Gastrocnemius medialis (tissue), 4 donors: ENCODE results near the gene KLHL29. TPM values are rescaled to one million over a fixed set of nuclear protein-coding genes. Genes with fewer than 3 reads are reported as not detected.

Source experiments
- ATAC-seq, 2 donors: fragments of 150-250 bp; one replicate each; pipeline ENCODE4 v1.9.1; 2016
- DNase-seq, 2 donors: peaks; one replicate each; pipeline ENCODE4 v3.0.0-alpha.2; 2019
- H3K27ac ChIP-seq, 4 donors: fragments of 200-600 bp; sonication (generic); 1 replicate in 1 of 4; 2 replicates in 3 of 4; pipeline ENCODE4 v1.5.1; 2016 to 2018; ENCODE audit warnings: mild to moderate bottlenecking in 2 of 4, moderate library complexity in 1 of 4
- H3K27me3 ChIP-seq, 3 donors: fragments of 200-600 bp; sonication (generic) in 2 of 3; 1 replicate in 1 of 3; 2 replicates in 2 of 3; pipeline versions ENCODE4 v1.5.1 to v1.6.0; 2016 to 2019; ENCODE audit warnings: mild to moderate bottlenecking in 1 of 3, moderate library complexity in 1 of 3
- H3K36me3 ChIP-seq, 2 donors: fragments of 200-600 bp; sonication (generic) in 1 of 2; one replicate each; pipeline ENCODE4 v1.5.1; 2017 to 2018
- H3K4me1 ChIP-seq, 2 donors: fragments of 200-600 bp; sonication (generic) in 1 of 2; one replicate each; pipeline ENCODE4 v1.5.1; 2016 to 2017; ENCODE audit warnings: mild to moderate bottlenecking in 2 of 2
- H3K4me3 ChIP-seq, 4 donors: fragments of 200-600 bp; sonication (generic) in 3 of 4; 1 replicate in 1 of 4; 2 replicates in 3 of 4; pipeline ENCODE4 v1.5.1; 2016 to 2019; ENCODE audit warnings: mild to moderate bottlenecking in 2 of 4
- H3K9me3 ChIP-seq, 3 donors: fragments of 200-600 bp; sonication (generic) in 2 of 3; 1 replicate in 1 of 3; 2 replicates in 2 of 3; pipeline ENCODE4 v1.5.1; 2016 to 2019
- POLR2A ChIP-seq, 2 donors: fragments of 450-650 bp; IDR thresholded peaks; one replicate each; pipeline ENCODE4 v1.6.1; 2017; ENCODE audit warnings: antibody characterized with exemption in 2 of 2, mild to moderate bottlenecking in 2 of 2, moderate library complexity in 2 of 2
- in situ Hi-C, 4 donors: fragments of 200-750 bp; cut with MboI; loops; one replicate each; pipeline versions ENCODE4 v1.15.0 to v1.8.0; 2017; ENCODE audit warnings: low sequenced_read_pairs in 4 of 4
- intact Hi-C: fragments of 100-400 bp; cut with DNase I; formaldehyde crosslinking; loops from one replicate; pipeline ENCODE4 v1.15.1; 2023; ENCODE audit warnings: low total_unique reads
- total RNA-seq, 4 donors: library from RNA; depleted of rRNA; stranded (reverse); fragments of >200 nt; gene quantifications; one replicate each; pipeline versions ENCODE4 v1.1.0 to v1.2.3, GENCODE V29; 2016
- TF ChIP-seq, protein P1 (sequence below), 5 experiments: fragments of 450-650 bp in 3 of 5; fragments of 200-600 bp in 2 of 5; sonication (generic) in 2 of 5; IDR thresholded peaks in 4 of 5; conservative IDR thresholded peaks in 1 of 5; 1 replicate in 4 of 5; 2 replicates in 1 of 5; pipeline ENCODE4 v1.5.1; 2016 to 2019; ENCODE audit warnings: antibody characterized with exemption in 5 of 5, mild to moderate bottlenecking in 3 of 5, moderate library complexity in 3 of 5

Gene KLHL29
- total RNA-seq, 4 donors from 2014 or later = 4.3 to 24.9 (median 8.7) TPM

DNA sequence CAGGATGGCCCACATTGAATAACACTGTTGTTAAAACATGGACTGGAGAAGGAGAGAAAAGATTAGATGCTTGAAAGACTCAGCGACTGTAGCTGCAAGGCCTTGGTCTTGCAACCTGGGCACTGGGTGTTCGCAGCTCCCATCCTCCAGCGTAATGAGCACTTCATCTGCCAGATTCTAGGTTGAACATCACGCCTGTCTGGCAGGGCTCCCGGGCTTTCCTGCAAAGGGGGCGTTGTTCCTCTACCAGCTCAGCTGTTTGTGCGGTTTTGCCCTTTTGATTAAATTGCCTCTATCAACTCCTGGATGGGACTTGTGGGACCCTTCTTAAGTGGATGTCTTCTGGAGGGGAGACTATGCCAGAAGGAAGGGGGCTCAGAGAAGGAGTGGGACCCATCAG, 215.4 kb downstream of the KLHL29 start:
- DNase-seq (no peak), ATAC-seq (no peak)
- no peaks in the 10 kb centered on the region for H3K27me3 ChIP-seq
- intact Hi-C loops = no loop called here
- H3K27ac ChIP-seq = peak overlapping the region; percentile 84 to 96 (median 88)
- H3K4me3 ChIP-seq = no peak overlapping the region
- in situ Hi-C loops = no loop called here
- TF ChIP-seq, protein P1, sequence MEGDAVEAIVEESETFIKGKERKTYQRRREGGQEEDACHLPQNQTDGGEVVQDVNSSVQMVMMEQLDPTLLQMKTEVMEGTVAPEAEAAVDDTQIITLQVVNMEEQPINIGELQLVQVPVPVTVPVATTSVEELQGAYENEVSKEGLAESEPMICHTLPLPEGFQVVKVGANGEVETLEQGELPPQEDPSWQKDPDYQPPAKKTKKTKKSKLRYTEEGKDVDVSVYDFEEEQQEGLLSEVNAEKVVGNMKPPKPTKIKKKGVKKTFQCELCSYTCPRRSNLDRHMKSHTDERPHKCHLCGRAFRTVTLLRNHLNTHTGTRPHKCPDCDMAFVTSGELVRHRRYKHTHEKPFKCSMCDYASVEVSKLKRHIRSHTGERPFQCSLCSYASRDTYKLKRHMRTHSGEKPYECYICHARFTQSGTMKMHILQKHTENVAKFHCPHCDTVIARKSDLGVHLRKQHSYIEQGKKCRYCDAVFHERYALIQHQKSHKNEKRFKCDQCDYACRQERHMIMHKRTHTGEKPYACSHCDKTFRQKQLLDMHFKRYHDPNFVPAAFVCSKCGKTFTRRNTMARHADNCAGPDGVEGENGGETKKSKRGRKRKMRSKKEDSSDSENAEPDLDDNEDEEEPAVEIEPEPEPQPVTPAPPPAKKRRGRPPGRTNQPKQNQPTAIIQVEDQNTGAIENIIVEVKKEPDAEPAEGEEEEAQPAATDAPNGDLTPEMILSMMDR (IDR thresholded peaks at IDR 0.05 in 4 of 5, conservative IDR thresholded peaks at IDR 0.05 in 1 of 5) = no peak
- no peak for TF ChIP-seq POLR2A (IDR thresholded peaks at IDR 0.05)
- no peaks in the 10 kb centered on the region for H3K36me3 ChIP-seq
- no peaks in the 10 kb centered on the region for H3K9me3 ChIP-seq
- H3K4me1 ChIP-seq = peaks cover 39 to 61% of the 10 kb centered on the region in 2 donors

DNA sequence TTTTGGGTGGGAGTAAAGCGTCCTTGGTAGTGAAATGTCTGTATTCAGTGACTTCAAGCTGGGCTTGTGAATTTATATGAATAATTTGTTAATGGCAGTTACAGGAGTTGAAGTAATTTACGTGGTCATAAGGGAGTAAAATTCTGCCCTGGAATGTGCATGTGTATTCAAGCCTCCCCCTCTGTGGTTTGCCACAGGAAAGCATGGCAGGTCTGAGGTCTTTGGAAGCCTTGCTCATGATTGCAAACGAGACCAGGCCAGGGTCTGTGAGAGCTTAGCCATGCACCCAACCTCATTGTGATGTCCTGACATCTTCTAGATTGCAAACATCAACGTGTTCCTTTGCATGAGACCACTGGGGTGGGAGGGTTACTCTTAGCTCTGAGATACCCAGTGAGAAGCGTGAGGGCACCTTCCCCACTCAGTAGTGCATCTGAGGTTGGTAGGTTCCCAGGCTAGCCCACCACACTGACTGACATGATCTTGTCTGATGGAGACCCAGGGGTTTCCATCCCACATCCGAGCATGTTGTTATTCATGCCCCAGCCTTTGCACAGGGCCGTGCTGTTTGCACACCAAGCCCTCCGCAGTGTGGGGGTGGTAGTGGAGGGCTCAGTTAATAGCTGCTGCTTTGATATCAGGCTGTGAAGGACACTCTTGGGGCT, 216.5 kb downstream of the KLHL29 start:
- Histone ChIP-seq H3K27ac (peak overlapping the region; percentile 84 to 96 (median 88)), H3K9me3 (no peaks in the 10 kb centered on the region), H3K36me3 (no peaks in the 10 kb centered on the region), H3K27me3 (no peaks in the 10 kb centered on the region), H3K4me3 (no peak overlapping the region), H3K4me1 (peaks cover 29 to 50% of the 10 kb centered on the region in 2 donors)
- intact Hi-C loops = no loop called here
- no peak for TF ChIP-seq POLR2A (IDR thresholded peaks at IDR 0.05)
- TF ChIP-seq, protein P1 (IDR thresholded peaks at IDR 0.05 in 4 of 5, conservative IDR thresholded peaks at IDR 0.05 in 1 of 5) = no peak
- ATAC-seq (no peak), DNase-seq (no peak)
- in situ Hi-C loops = no loop called here

DNA sequence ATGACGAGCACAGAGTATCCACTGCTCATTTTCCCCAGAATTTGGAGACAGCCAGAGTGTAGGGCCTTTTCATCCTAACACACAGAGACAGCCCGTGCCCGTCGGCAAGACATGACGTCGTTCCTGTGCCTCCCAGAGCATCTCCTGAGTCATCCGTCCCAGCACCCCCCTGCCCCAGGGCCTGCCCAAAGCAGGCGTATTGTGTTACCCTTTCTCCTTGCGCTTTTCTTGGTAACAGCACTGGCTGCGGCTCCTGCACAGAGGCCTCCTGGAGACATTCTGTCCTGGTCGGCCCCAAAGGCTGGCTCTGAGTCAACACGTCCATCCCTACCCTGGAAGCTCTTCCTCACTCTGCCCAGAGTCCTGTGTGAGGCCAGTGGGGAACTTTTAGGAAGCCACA, 217.1 kb downstream of the KLHL29 start:
- no peaks in the 10 kb centered on the region for H3K27me3 ChIP-seq
- in situ Hi-C loops = no loop called here
- peak; percentile 32 to 46 for TF ChIP-seq POLR2A (IDR thresholded peaks at IDR 0.05)
- TF ChIP-seq, protein P1 (IDR thresholded peaks at IDR 0.05 in 4 of 5, conservative IDR thresholded peaks at IDR 0.05 in 1 of 5) = no peak
- ATAC-seq (peak; percentile 91 to 92), DNase-seq (peak; percentile 95 to 98)
- peak overlapping the region; percentile 84 to 96 (median 88) for H3K27ac ChIP-seq
- intact Hi-C loops = loop anchor here (2.0 kb wide), 1 partner anchor 83 kb away; no protein-coding TSS in a partner anchor
- H3K4me3 ChIP-seq = no peak overlapping the region
- peaks cover 23 to 44% of the 10 kb centered on the region in 2 donors for H3K4me1 ChIP-seq
- no peaks in the 10 kb centered on the region for H3K9me3 ChIP-seq
- H3K36me3 ChIP-seq = no peaks in the 10 kb centered on the region

DNA sequence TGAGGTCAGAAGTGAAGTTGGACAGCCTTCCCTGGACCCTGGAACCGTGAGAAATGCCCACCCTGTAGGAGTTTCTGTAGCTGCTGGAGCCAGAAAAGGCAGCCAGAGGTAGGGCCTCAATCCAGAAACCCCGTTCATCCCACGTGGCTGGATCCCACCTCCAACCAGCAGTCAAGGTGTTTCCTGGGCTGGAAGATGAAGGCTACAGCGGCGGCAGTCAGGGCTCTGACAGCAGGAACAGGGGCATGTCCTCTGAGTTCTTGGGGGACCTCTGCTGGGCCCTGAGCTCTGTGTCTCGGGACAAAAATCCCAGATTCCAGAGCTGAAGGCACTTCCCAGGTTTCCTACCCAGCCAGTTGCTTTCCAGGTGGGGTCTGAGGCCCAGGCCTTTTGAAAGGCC, 218.2 kb downstream of the KLHL29 start:
- DNase-seq = no peak
- peaks cover 21 to 37% of the 10 kb centered on the region in 2 donors for H3K4me1 ChIP-seq

More for the DNA sequence above, 218.2 kb downstream of the KLHL29 start:
- H3K4me3 ChIP-seq = no peak overlapping the region
- TF ChIP-seq, protein P1 (IDR thresholded peaks at IDR 0.05 in 4 of 5, conservative IDR thresholded peaks at IDR 0.05 in 1 of 5) = no peak
- TF ChIP-seq POLR2A (IDR thresholded peaks at IDR 0.05) = no peak
- intact Hi-C loops = loop anchor here (2.0 kb wide), 1 partner anchor 84 kb away; no protein-coding TSS in a partner anchor
- no peak for ATAC-seq
- in situ Hi-C loops = no loop called here
- no peaks in the 10 kb centered on the region for H3K27me3 ChIP-seq
- H3K9me3 ChIP-seq = no peaks in the 10 kb centered on the region
- H3K27ac ChIP-seq = peak overlapping the region; percentile 84 to 96 (median 88)
- no peaks in the 10 kb centered on the region for H3K36me3 ChIP-seq
